Liver (tissue), 3 donors: Measurements from ENCODE around the gene ERC2.

Experiments
- EGR1 ChIP-seq, 2 donors: IDR thresholded peaks; 2 replicates each; pipeline ENCODE4 v1.6.1; 2016 to 2018; ENCODE audit warnings: antibody characterized with exemption in 2 of 2, low read depth in 2 of 2
- FOXA1 ChIP-seq: IDR thresholded peaks from 2 replicates; pipeline ENCODE4 v1.6.1; 2016; ENCODE audit warnings: antibody characterized with exemption
- GABPA ChIP-seq, 2 donors: IDR thresholded peaks in 1 of 2; conservative IDR thresholded peaks in 1 of 2; 2 replicates each; pipeline ENCODE4 v1.6.1; 2016; ENCODE audit warnings: antibody characterized with exemption in 2 of 2, mild to moderate bottlenecking in 1 of 2, moderate library complexity in 1 of 2
- HNF4A ChIP-seq, 2 donors: conservative IDR thresholded peaks; 2 replicates each; pipeline ENCODE4 v1.6.1; 2016; ENCODE audit warnings: antibody characterized with exemption in 2 of 2, mild to moderate bottlenecking in 2 of 2
- JUND ChIP-seq, 2 donors: IDR thresholded peaks; 2 replicates each; pipeline ENCODE4 v1.6.1; 2016; ENCODE audit warnings: antibody characterized with exemption in 2 of 2
- RAD21 ChIP-seq, 2 donors: IDR thresholded peaks; 2 replicates each; pipeline ENCODE4 v1.6.1; 2016; ENCODE audit warnings: antibody characterized with exemption in 2 of 2, mild to moderate bottlenecking in 2 of 2
- SP1 ChIP-seq: IDR thresholded peaks from 2 replicates; pipeline ENCODE4 v1.6.1; 2018; ENCODE audit warnings: antibody characterized with exemption, mild to moderate bottlenecking
- TAF1 ChIP-seq: conservative IDR thresholded peaks from 2 replicates; pipeline ENCODE4 v1.6.1; 2016; ENCODE audit warnings: antibody characterized with exemption, mild to moderate bottlenecking
- YY1 ChIP-seq: IDR thresholded peaks from 2 replicates; pipeline ENCODE4 v1.6.1; 2016; ENCODE audit warnings: antibody characterized with exemption, mild to moderate bottlenecking
- TF ChIP-seq, protein P1 (sequence below): fragments of 150-350 bp; IDR thresholded peaks from 2 replicates; pipeline ENCODE4 v1.5.1; 2017; ENCODE audit warnings: improper control_type of control experiment, low read depth, low read length; ENCODE audit not compliant: missing input control
- TF ChIP-seq, protein P2 (sequence below): IDR thresholded peaks from 2 replicates; pipeline ENCODE4 v1.6.1; 2016; ENCODE audit warnings: antibody characterized with exemption
- TF ChIP-seq, protein P3 (sequence below): IDR thresholded peaks from 2 replicates; pipeline ENCODE4 v1.6.1; 2016; ENCODE audit warnings: antibody characterized with exemption, mild to moderate bottlenecking
- TF ChIP-seq, protein P4 (sequence below): IDR thresholded peaks from 2 replicates; pipeline ENCODE4 v1.6.1; 2016; ENCODE audit warnings: antibody characterized with exemption
- TF ChIP-seq, protein P5 (sequence below): IDR thresholded peaks from 2 replicates; pipeline ENCODE4 v1.6.1; 2016; ENCODE audit warnings: antibody characterized with exemption
- donor health status: healthy.
- donor health status: healthy.

DNA sequence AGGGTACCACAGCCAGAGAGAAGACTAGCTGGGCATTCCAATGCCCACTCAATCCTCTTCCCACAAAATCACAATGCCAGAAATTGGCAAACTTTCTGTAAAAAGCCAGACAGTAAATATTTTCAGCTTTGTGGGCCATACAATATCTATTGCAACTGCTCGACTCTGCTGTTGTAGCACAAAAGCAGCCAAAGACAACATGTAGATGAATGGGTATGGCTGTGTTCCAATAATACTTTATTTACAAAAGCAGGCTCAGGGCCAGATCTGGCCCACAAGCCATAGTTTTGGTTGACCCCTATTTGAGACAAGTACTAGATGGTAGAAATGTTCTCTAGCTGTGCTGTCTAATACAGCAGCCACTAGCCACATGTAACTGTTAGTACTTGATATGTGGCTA, 330.9 kb downstream of the ERC2 start:
- TF ChIP-seq, protein P1, sequence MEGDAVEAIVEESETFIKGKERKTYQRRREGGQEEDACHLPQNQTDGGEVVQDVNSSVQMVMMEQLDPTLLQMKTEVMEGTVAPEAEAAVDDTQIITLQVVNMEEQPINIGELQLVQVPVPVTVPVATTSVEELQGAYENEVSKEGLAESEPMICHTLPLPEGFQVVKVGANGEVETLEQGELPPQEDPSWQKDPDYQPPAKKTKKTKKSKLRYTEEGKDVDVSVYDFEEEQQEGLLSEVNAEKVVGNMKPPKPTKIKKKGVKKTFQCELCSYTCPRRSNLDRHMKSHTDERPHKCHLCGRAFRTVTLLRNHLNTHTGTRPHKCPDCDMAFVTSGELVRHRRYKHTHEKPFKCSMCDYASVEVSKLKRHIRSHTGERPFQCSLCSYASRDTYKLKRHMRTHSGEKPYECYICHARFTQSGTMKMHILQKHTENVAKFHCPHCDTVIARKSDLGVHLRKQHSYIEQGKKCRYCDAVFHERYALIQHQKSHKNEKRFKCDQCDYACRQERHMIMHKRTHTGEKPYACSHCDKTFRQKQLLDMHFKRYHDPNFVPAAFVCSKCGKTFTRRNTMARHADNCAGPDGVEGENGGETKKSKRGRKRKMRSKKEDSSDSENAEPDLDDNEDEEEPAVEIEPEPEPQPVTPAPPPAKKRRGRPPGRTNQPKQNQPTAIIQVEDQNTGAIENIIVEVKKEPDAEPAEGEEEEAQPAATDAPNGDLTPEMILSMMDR, result no peak
- TF ChIP-seq JUND (IDR thresholded peaks at IDR 0.05) (no peak), TAF1 (no peak), EGR1 (IDR thresholded peaks at IDR 0.05; ENCODE audit: low read depth in 2 of 2) (no peak), YY1 (no peak), HNF4A (conservative IDR thresholded peaks at IDR 0.05) (no peak), RAD21 (IDR thresholded peaks at IDR 0.05) (no peak), SP1 (no peak), FOXA1 (no peak), GABPA (IDR thresholded peaks at IDR 0.05 in 1 of 2, conservative IDR thresholded peaks at IDR 0.05 in 1 of 2) (no peak)
- TF ChIP-seq, protein P2, sequence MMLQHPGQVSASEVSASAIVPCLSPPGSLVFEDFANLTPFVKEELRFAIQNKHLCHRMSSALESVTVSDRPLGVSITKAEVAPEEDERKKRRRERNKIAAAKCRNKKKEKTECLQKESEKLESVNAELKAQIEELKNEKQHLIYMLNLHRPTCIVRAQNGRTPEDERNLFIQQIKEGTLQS, result no peak
- TF ChIP-seq, protein P3, sequence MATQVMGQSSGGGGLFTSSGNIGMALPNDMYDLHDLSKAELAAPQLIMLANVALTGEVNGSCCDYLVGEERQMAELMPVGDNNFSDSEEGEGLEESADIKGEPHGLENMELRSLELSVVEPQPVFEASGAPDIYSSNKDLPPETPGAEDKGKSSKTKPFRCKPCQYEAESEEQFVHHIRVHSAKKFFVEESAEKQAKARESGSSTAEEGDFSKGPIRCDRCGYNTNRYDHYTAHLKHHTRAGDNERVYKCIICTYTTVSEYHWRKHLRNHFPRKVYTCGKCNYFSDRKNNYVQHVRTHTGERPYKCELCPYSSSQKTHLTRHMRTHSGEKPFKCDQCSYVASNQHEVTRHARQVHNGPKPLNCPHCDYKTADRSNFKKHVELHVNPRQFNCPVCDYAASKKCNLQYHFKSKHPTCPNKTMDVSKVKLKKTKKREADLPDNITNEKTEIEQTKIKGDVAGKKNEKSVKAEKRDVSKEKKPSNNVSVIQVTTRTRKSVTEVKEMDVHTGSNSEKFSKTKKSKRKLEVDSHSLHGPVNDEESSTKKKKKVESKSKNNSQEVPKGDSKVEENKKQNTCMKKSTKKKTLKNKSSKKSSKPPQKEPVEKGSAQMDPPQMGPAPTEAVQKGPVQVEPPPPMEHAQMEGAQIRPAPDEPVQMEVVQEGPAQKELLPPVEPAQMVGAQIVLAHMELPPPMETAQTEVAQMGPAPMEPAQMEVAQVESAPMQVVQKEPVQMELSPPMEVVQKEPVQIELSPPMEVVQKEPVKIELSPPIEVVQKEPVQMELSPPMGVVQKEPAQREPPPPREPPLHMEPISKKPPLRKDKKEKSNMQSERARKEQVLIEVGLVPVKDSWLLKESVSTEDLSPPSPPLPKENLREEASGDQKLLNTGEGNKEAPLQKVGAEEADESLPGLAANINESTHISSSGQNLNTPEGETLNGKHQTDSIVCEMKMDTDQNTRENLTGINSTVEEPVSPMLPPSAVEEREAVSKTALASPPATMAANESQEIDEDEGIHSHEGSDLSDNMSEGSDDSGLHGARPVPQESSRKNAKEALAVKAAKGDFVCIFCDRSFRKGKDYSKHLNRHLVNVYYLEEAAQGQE, result no peak
- TF ChIP-seq, protein P4, sequence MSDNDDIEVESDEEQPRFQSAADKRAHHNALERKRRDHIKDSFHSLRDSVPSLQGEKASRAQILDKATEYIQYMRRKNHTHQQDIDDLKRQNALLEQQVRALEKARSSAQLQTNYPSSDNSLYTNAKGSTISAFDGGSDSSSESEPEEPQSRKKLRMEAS, result no peak
- TF ChIP-seq, protein P5, sequence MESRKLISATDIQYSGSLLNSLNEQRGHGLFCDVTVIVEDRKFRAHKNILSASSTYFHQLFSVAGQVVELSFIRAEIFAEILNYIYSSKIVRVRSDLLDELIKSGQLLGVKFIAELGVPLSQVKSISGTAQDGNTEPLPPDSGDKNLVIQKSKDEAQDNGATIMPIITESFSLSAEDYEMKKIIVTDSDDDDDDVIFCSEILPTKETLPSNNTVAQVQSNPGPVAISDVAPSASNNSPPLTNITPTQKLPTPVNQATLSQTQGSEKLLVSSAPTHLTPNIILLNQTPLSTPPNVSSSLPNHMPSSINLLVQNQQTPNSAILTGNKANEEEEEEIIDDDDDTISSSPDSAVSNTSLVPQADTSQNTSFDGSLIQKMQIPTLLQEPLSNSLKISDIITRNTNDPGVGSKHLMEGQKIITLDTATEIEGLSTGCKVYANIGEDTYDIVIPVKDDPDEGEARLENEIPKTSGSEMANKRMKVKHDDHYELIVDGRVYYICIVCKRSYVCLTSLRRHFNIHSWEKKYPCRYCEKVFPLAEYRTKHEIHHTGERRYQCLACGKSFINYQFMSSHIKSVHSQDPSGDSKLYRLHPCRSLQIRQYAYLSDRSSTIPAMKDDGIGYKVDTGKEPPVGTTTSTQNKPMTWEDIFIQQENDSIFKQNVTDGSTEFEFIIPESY, result no peak
